Central memory CD4-positive, alpha-beta T cell (primary cell): ENCODE measurements around the gene SOX15.

ENCODE experiments used
- DNase-seq: peaks from one replicate; pipeline ENCODE4 v3.0.0; 2022

Gene SOX15

GRCh38 chr17:7576432-7576937 is 13.4 kb downstream of the SOX15 start:
- DNase-seq = no peak

GRCh38 chr17:7575959-7576358 is 13.9 kb downstream of the SOX15 start:
- no peak for DNase-seq

GRCh38 chr17:7575481-7575883 is 14.4 kb downstream of the SOX15 start:
- no peak for DNase-seq

GRCh38 chr17:7574176-7574953 is 15.5 kb downstream of the SOX15 start:
- no peak for DNase-seq

- peak; percentile 89 for DNase-seq
Observed at GRCh38 chr17:7573324-7574080, 16.4 kb downstream of the SOX15 start.

GRCh38 chr17:7572588-7573323 is 17.1 kb downstream of the SOX15 start:
- peak; percentile 100 for DNase-seq

GRCh38 chr17:7572338-7572587 is 17.6 kb downstream of the SOX15 start:
- DNase-seq = no peak

GRCh38 chr17:7570351-7570750 is 19.5 kb downstream of the SOX15 start:
- DNase-seq = no peak

GRCh38 chr17:7569571-7569970 is 20.3 kb downstream of the SOX15 start:
- DNase-seq = no peak

- no peak for DNase-seq
Observed at GRCh38 chr17:7563115-7563869, 26.6 kb downstream of the SOX15 start.

- DNase-seq = no peak
Observed at GRCh38 chr17:7562208-7562605, 27.7 kb downstream of the SOX15 start.

- DNase-seq = peak; percentile 91
Observed at GRCh38 chr17:7561589-7562207, 28.2 kb downstream of the SOX15 start, which contains the start of gene SENP3. TSS of gene SENP3 (plus strand) at chr17:7561919. CDS start at chr17:7563077, 1,158 bp downstream.

GRCh38 chr17:7561028-7561575 is 28.8 kb downstream of the SOX15 start:
- peak; percentile 81 for DNase-seq

- DNase-seq = no peak
Observed at GRCh38 chr17:7560172-7561027, 29.5 kb downstream of the SOX15 start.

GRCh38 chr17:7559320-7560171 is 30.3 kb downstream of the SOX15 start:
- DNase-seq = no peak

GRCh38 chr17:7558544-7559319 is 31.2 kb downstream of the SOX15 start, which contains the start of gene TNFSF13:
TSS of gene TNFSF13 (plus strand) at chr17:7558750. CDS start at chr17:7559040, 290 bp downstream.
- DNase-seq = no peak

GRCh38 chr17:7557775-7558543 is 31.9 kb downstream of the SOX15 start:
- DNase-seq = no peak

- DNase-seq = no peak
Observed at GRCh38 chr17:7557147-7557764, 32.6 kb downstream of the SOX15 start.
